RWPE1 (cell line): Measurements from ENCODE around the gene VAC14.

Experiments
- CTCF ChIA-PET: fragments of 350-600 bp; sonication (Branson Sonifier 250); formaldehyde crosslinking; extraction: SDS; loops from one replicate; lab custom pipeline; 2021; lab: Yijun Ruan, JAX
- POLR2A ChIA-PET: fragments of 400-600 bp; formaldehyde crosslinking; extraction: SDS; loops from one replicate; lab custom pipeline; 2020; ENCODE audit warnings: antibody characterized with exemption; ENCODE audit not compliant: low non-redundant PET; lab: Yijun Ruan, JAX
- DNase-seq: peaks from one replicate; pipeline ENCODE4 v3.0.0; 2012; ENCODE audit warnings: low spot score
- H3K27ac ChIP-seq: fragments of 450-650 bp; 2 replicates; pipeline ENCODE4 v1.5.1; 2017
- TF ChIP-seq, protein P1 (sequence below): fragments of 450-650 bp; conservative IDR thresholded peaks from 2 replicates; pipeline ENCODE4 v1.5.1; 2017; ENCODE audit warnings: low read depth, mild to moderate bottlenecking

The VAC14 gene

GRCh38 chr16:70670175-70670574 lies 130.8 kb downstream of the VAC14 start:
- TF ChIP-seq, protein P1, sequence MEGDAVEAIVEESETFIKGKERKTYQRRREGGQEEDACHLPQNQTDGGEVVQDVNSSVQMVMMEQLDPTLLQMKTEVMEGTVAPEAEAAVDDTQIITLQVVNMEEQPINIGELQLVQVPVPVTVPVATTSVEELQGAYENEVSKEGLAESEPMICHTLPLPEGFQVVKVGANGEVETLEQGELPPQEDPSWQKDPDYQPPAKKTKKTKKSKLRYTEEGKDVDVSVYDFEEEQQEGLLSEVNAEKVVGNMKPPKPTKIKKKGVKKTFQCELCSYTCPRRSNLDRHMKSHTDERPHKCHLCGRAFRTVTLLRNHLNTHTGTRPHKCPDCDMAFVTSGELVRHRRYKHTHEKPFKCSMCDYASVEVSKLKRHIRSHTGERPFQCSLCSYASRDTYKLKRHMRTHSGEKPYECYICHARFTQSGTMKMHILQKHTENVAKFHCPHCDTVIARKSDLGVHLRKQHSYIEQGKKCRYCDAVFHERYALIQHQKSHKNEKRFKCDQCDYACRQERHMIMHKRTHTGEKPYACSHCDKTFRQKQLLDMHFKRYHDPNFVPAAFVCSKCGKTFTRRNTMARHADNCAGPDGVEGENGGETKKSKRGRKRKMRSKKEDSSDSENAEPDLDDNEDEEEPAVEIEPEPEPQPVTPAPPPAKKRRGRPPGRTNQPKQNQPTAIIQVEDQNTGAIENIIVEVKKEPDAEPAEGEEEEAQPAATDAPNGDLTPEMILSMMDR: no peak
- CTCF ChIA-PET: no interaction called here
- POLR2A ChIA-PET: no interaction called here
- no peak for DNase-seq
- peak overlapping the region; percentile 45 for H3K27ac ChIP-seq

- H3K27ac ChIP-seq: peak overlapping the region; percentile 66
- no peak for DNase-seq
- CTCF ChIA-PET: no interaction called here
- TF ChIP-seq, protein P1: no peak
- POLR2A ChIA-PET: interaction anchor here (0.9 kb wide), 1 partner anchor 105 kb away, joined by 3 read pairs; no protein-coding TSS in a partner anchor
These were observed 134.9 kb downstream of the VAC14 start for GRCh38 chr16:70665806-70666735.

DNA sequence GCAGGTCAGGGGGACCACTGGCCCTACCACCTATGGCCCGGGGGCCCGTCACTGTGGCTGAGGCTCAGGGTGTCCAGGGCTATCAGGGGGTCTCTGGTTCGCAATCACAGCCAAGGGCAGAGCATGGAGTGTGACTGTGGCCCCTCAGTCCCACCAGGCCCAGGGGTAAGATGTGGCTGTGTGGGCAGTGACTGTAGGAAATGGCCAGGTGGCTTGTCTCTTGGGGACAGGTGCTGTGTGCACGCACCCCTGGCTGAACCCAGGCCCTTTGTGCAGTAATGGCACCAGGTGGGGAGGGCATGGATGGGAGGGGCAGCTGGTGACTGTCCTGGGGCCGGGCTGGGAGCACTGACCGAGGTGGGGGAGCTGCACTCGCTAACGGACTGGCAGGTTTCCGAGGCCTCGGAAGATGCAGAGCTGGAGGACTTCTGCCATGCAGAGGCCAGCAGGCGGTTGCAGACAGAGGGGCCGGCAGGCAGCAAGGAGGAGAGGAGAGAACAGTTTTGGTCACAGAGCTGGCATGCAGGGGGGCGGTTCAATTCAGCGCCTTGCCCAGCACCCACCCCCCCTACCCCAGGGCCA lies 135.8 kb downstream of the VAC14 start:
- DNase-seq: no peak
- TF ChIP-seq, protein P1: no peak
- POLR2A ChIA-PET: no interaction called here
- H3K27ac ChIP-seq: peak overlapping the region; percentile 66
- CTCF ChIA-PET: no interaction called here

- TF ChIP-seq, protein P1: no peak
- H3K27ac ChIP-seq: peak overlapping the region; percentile 66
- no peak for DNase-seq
- ChIA-PET CTCF (no interaction called here), POLR2A (no interaction called here)
These were observed 136.4 kb downstream of the VAC14 start for GRCh38 chr16:70664325-70665112.

DNA sequence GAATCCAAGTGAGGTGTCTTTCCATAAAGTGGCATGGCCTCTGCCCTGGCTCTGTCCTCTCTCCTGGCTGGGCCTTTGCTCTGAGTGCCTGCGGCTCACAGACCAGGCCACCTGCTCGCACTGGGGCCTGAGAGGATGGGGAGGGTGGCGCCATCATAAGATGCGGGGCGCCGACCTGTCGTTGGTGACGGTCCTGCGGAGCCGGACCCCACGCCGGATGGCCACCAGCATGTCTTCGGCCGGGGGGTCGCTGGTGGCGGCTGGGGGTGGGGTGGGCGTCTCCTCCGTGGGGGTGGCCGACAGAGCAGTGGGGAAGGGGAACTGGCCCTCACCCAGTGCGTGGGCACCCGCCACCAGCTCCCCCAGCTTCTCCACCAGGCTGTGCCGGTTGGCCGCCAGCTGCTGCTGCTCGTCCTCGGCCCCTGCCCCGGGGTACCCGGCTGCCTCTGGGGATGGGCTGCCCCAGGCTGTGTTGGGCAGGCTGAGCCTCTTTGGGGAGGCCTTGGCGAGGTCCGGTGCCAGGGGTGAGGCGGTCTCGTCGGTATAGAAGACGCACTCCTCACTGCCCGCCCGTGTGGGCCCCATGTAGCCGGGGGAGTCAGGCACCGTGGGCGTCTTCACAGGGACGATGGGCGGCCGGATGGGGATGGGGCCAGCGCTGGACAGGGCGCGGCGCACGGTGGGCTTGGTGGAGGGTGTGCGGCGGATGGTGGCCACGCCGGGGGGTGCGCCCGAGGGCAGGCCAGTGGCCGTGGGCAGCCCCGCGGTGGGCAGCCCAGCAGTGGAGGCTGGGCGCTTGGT lies 137.2 kb downstream of the VAC14 start:
- ChIA-PET POLR2A (no interaction called here), CTCF (no interaction called here)
- TF ChIP-seq, protein P1: no peak
- peak overlapping the region; percentile 66 for H3K27ac ChIP-seq
- no peak for DNase-seq
